Muscle layer of duodenum (tissue), 2 donors: ENCODE results near the gene TDO2.

ENCODE experiments used
- H3K27ac ChIP-seq: one replicate; pipeline ENCODE4 v1.7.0; 2013; ENCODE audit warnings: mild to moderate bottlenecking, low read length
- H3K27me3 ChIP-seq: one replicate; pipeline ENCODE4 v1.7.0; 2013; ENCODE audit warnings: low read depth, mild to moderate bottlenecking, control low read depth, low read length
- H3K36me3 ChIP-seq, 2 donors: one replicate each; pipeline ENCODE4 v1.7.0; 2013; ENCODE audit warnings: low read length in 2 of 2, control low read depth in 1 of 2, mild to moderate bottlenecking in 1 of 2; ENCODE audit not compliant: insufficient read depth in 2 of 2, control insufficient read depth in 1 of 2
- H3K4me1 ChIP-seq, 2 donors: one replicate each; pipeline ENCODE4 v1.7.0; 2013; ENCODE audit warnings: low read length in 2 of 2, mild to moderate bottlenecking in 2 of 2, control low read depth in 1 of 2, moderate library complexity in 1 of 2; ENCODE audit not compliant: insufficient read depth in 2 of 2, control insufficient read depth in 1 of 2
- H3K4me3 ChIP-seq, 2 donors: one replicate each; pipeline ENCODE4 v1.7.0; 2013; ENCODE audit warnings: low read length in 2 of 2, low read depth in 1 of 2, mild to moderate bottlenecking in 1 of 2
- H3K9me3 ChIP-seq, 2 donors: one replicate each; pipeline ENCODE4 v1.7.0; 2013; ENCODE audit warnings: low read length in 2 of 2, control low read depth in 1 of 2, mild to moderate bottlenecking in 1 of 2; ENCODE audit not compliant: control insufficient read depth in 1 of 2
- donor health status: healthy.

Gene TDO2

GRCh38 chr4:155903453-155903852 lies at the start of gene TDO2:
Gene TDO2, plus strand, starts transcription at chr4:155903696. Its CDS starts 63 bp downstream, at chr4:155903759.
- H3K36me3 ChIP-seq = no peaks in the 10 kb centered on the region
- no peak within 1 kb of the TSS for H3K4me3 ChIP-seq
- H3K9me3 ChIP-seq = no peaks in the 10 kb centered on the region
- no peaks in the 10 kb centered on the region for H3K4me1 ChIP-seq
- H3K27me3 ChIP-seq = no peaks in the 10 kb centered on the region
- H3K27ac ChIP-seq = no peak within 1 kb of the TSS

- no peaks in the 10 kb centered on the region for H3K4me1 ChIP-seq
- H3K9me3 ChIP-seq = no peaks in the 10 kb centered on the region
- no peaks in the 10 kb centered on the region for H3K27me3 ChIP-seq
- no peak overlapping the region for H3K27ac ChIP-seq
- H3K4me3 ChIP-seq = no peak overlapping the region
- no peaks in the 10 kb centered on the region for H3K36me3 ChIP-seq
Observed at GRCh38 chr4:155854582-155855226, 48.8 kb upstream of the TDO2 start.

GRCh38 chr4:155855897-155856296 lies 47.6 kb upstream of the TDO2 start:
- Histone ChIP-seq H3K9me3 (no peaks in the 10 kb centered on the region), H3K4me3 (no peak overlapping the region), H3K36me3 (no peaks in the 10 kb centered on the region), H3K27ac (no peak overlapping the region), H3K4me1 (no peaks in the 10 kb centered on the region), H3K27me3 (no peaks in the 10 kb centered on the region)

- Histone ChIP-seq H3K4me1 (no peaks in the 10 kb centered on the region), H3K9me3 (no peaks in the 10 kb centered on the region), H3K27me3 (no peaks in the 10 kb centered on the region)
Observed at GRCh38 chr4:155866177-155866576, 37.3 kb upstream of the TDO2 start, which contains the start of gene ASIC5. Gene ASIC5, minus strand, starts transcription at chr4:155866277. Its CDS starts 51 bp downstream, at chr4:155866226.

GRCh38 chr4:155875878-155876277 lies 27.6 kb upstream of the TDO2 start:
- no peaks in the 10 kb centered on the region for H3K27me3 ChIP-seq
- no peaks in the 10 kb centered on the region for H3K36me3 ChIP-seq

More at GRCh38 chr4:155866177-155866576, 37.3 kb upstream of the TDO2 start, which contains the start of gene ASIC5:
- H3K27ac ChIP-seq = no peak within 1 kb of the TSS
- no peak within 1 kb of the TSS for H3K4me3 ChIP-seq
- no peaks in the 10 kb centered on the region for H3K36me3 ChIP-seq

GRCh38 chr4:155877971-155878370 lies 25.5 kb upstream of the TDO2 start:
- H3K9me3 ChIP-seq = peaks cover 0 to 3% of the 10 kb centered on the region in 2 donors
- H3K36me3 ChIP-seq = no peaks in the 10 kb centered on the region
- no peaks in the 10 kb centered on the region for H3K27me3 ChIP-seq
- H3K27ac ChIP-seq = no peak overlapping the region
- no peaks in the 10 kb centered on the region for H3K4me1 ChIP-seq
- no peak overlapping the region for H3K4me3 ChIP-seq

More at GRCh38 chr4:155875878-155876277, 27.6 kb upstream of the TDO2 start:
- H3K27ac ChIP-seq = no peak overlapping the region
- H3K4me3 ChIP-seq = no peak overlapping the region
- peaks cover 0 to 3% of the 10 kb centered on the region in 2 donors for H3K9me3 ChIP-seq
- H3K4me1 ChIP-seq = no peaks in the 10 kb centered on the region

GRCh38 chr4:155878611-155879010 lies 24.9 kb upstream of the TDO2 start:
- Histone ChIP-seq H3K27ac (no peak overlapping the region), H3K9me3 (peaks cover 0 to 3% of the 10 kb centered on the region in 2 donors), H3K4me1 (no peaks in the 10 kb centered on the region), H3K4me3 (no peak overlapping the region), H3K36me3 (no peaks in the 10 kb centered on the region), H3K27me3 (no peaks in the 10 kb centered on the region)

GRCh38 chr4:155879767-155880166 lies 23.7 kb upstream of the TDO2 start:
- H3K4me3 ChIP-seq = no peak overlapping the region
- H3K27me3 ChIP-seq = no peaks in the 10 kb centered on the region
- no peak overlapping the region for H3K27ac ChIP-seq
- peaks cover 0 to 3% of the 10 kb centered on the region in 2 donors for H3K9me3 ChIP-seq
- no peaks in the 10 kb centered on the region for H3K4me1 ChIP-seq
- H3K36me3 ChIP-seq = no peaks in the 10 kb centered on the region

GRCh38 chr4:155881555-155881954 lies 21.9 kb upstream of the TDO2 start:
- no peaks in the 10 kb centered on the region for H3K27me3 ChIP-seq
- no peak overlapping the region for H3K27ac ChIP-seq
- H3K36me3 ChIP-seq = no peaks in the 10 kb centered on the region
- H3K4me1 ChIP-seq = no peaks in the 10 kb centered on the region
- H3K9me3 ChIP-seq = no peaks in the 10 kb centered on the region
- H3K4me3 ChIP-seq = no peak overlapping the region

- no peaks in the 10 kb centered on the region for H3K4me1 ChIP-seq
- H3K27ac ChIP-seq = no peak overlapping the region
- no peaks in the 10 kb centered on the region for H3K9me3 ChIP-seq
- no peaks in the 10 kb centered on the region for H3K36me3 ChIP-seq
- no peak overlapping the region for H3K4me3 ChIP-seq
- H3K27me3 ChIP-seq = no peaks in the 10 kb centered on the region
Observed at GRCh38 chr4:155883895-155884294, 19.6 kb upstream of the TDO2 start.

- Histone ChIP-seq H3K27me3 (no peaks in the 10 kb centered on the region), H3K36me3 (no peaks in the 10 kb centered on the region), H3K27ac (no peak overlapping the region), H3K9me3 (no peaks in the 10 kb centered on the region), H3K4me3 (no peak overlapping the region), H3K4me1 (no peaks in the 10 kb centered on the region)
Observed at GRCh38 chr4:155885666-155886065, 17.8 kb upstream of the TDO2 start.

GRCh38 chr4:155887045-155887444 lies 16.5 kb upstream of the TDO2 start:
- Histone ChIP-seq H3K27ac (no peak overlapping the region), H3K4me1 (no peaks in the 10 kb centered on the region), H3K9me3 (no peaks in the 10 kb centered on the region), H3K27me3 (no peaks in the 10 kb centered on the region), H3K36me3 (no peaks in the 10 kb centered on the region), H3K4me3 (no peak overlapping the region)
